Heart right ventricle (tissue), 16 donors: ENCODE measurements around the gene XRCC4. TPM values are rescaled to one million over a fixed set of nuclear protein-coding genes. Genes with fewer than 3 reads are reported as not detected.

ENCODE experiments used
- ATAC-seq, 8 donors: fragments of 200-7000 bp; cut with Tn5 transposase; one replicate each; pipeline ENCODE4 v1.9.1; 2020; ENCODE audit warnings: mild to moderate bottlenecking in 8 of 8, moderate library complexity in 8 of 8, moderate number of reproducible peaks in 1 of 8
- DNase-seq, 2 donors: peaks; one replicate each; pipeline ENCODE4 v3.0.0-alpha.2; 2020
- H3K27ac ChIP-seq, 10 donors: fragments of 200-600 bp; sonication (generic) in 2 of 10; one replicate each; pipeline versions ENCODE4 v1.5.0 to v1.8.0; 2020 to 2022; ENCODE audit warnings: mild to moderate bottlenecking in 3 of 10
- H3K27me3 ChIP-seq, 7 donors: fragments of 200-600 bp; one replicate each; pipeline ENCODE4 v1.8.0; 2021 to 2022; ENCODE audit warnings: mild to moderate bottlenecking in 2 of 7
- H3K36me3 ChIP-seq, 9 donors: fragments of 200-600 bp; sonication (generic) in 1 of 9; one replicate each; pipeline versions ENCODE4 v1.5.0 to v1.8.0; 2020 to 2022; ENCODE audit warnings: mild to moderate bottlenecking in 2 of 9
- H3K4me1 ChIP-seq, 9 donors: fragments of 200-600 bp; sonication (generic) in 1 of 9; one replicate each; pipeline versions ENCODE4 v1.5.0 to v1.8.0; 2020 to 2022; ENCODE audit warnings: mild to moderate bottlenecking in 4 of 9
- H3K4me3 ChIP-seq, 10 donors: fragments of 200-600 bp; sonication (generic) in 2 of 10; one replicate each; pipeline versions ENCODE4 v1.5.0 to v1.8.0; 2020 to 2022; ENCODE audit warnings: mild to moderate bottlenecking in 7 of 10, moderate library complexity in 2 of 10
- H3K9me3 ChIP-seq, 11 donors: fragments of 200-600 bp in 10 of 11; sonication (generic) in 2 of 11; one replicate each; pipeline versions ENCODE4 v1.5.0 to v1.8.0; 2013 to 2022; ENCODE audit warnings: mild to moderate bottlenecking in 2 of 11, control low read depth in 1 of 11, moderate library complexity in 1 of 11
- CTCF ChIP-seq, 9 donors: fragments of 200-600 bp; sonication (generic) in 2 of 9; IDR thresholded peaks; one replicate each; pipeline versions ENCODE4 v1.5.0 to v1.8.0; 2021 to 2022; ENCODE audit warnings: antibody characterized with exemption in 9 of 9, mild to moderate bottlenecking in 5 of 9, moderate library complexity in 1 of 9
- WGBS, 2 donors: extraction: QIAGEN DNeasy Blood & Tissue Kit; methylation state at CpG; one replicate each; pipeline ENCODE4 v1.1.7; 2013; ENCODE audit warnings: inconsistent platforms in 1 of 2; 5-methylcytosine and 5-hydroxymethylcytosine counted together
- intact Hi-C, 10 donors: fragments of 100-400 bp; cut with DNase I; formaldehyde crosslinking; loops; one replicate each; pipeline versions ENCODE4 v1.11.1 to v1.14.2; 2022
- polyA plus RNA-seq, 2 donors: library from polyadenylated mRNA; stranded (reverse); fragments of 200-250 nt; gene quantifications; one replicate each; pipeline ENCODE4 v1.2.3, GENCODE V29; 2013
- total RNA-seq, 10 donors: library from RNA; stranded (reverse); fragmentation: NEBNext Ultra II Directional in 3 of 10; extraction: Animal tissue kit (Norgen Biotek cat#: 25700) in 3 of 10; gene quantifications; one replicate each; pipeline versions ENCODE4 v1.2.1 to v1.2.4, GENCODE V29; 2021 to 2023
- donor health status: Arrhythmogenic right ventricular cardiomyopathy.
- donor health status: ischemic (EF 13 %, LVEDD 7.1; RV severe dilation, severe dysfunction).
- donor health status: healthy with polysubstance abuse.
- donor health status: DM: no; HTN: yes; CAD: no.
- donor health status: DM: no; HTN: no; CAD: no.
- donor health status: ischemic (EF 25% LVEDD 6.9; RV normal size, moderate dysfunction).
- donor health status: ischemic (EF 25% LVEDD 5.7; RV mildly dilated, moderate dysfunction).
- donor health status: healthy.
- donor health status: DM: yes; HTN: yes; CAD: no.
- donor health status: Ischemic cardiomyopathy.
- donor health status: ischemic (EF 35%, LVEDD 5.7; RV mildly dilated, moderate dysfunction).
- donor health status: nonischemic (EF 11% LVEDD 7.7; RV severe dilation, severe dysfunction).
- donor health status: DM: yes; HTN: yes; CAD: no.
- donor health status: PGD.
- donor health status: ischemic (EF 29% LVEDD 5.4; RV normal size, mild dysfunction).
- donor health status: nonischemic (EF 23%, LVEDD 6.1; RV moderate dilation, normal function).

XRCC4 gene
- total and polyA plus RNA-seq, 12 donors: 3.6 to 14.4 (median 6.8) TPM

GRCh38 chr5:83396662-83397061 is 319.3 kb downstream of the XRCC4 start:
- H3K4me1 ChIP-seq: peaks cover 0 to 13% (median 0%) of the 10 kb centered on the region in 9 donors
- intact Hi-C loops: no loop called here
- 57 to 79% methylated on average over 1 of the region's 1 CpG for WGBS, 2 donors

GRCh38 chr5:83397658-83398057 is 320.3 kb downstream of the XRCC4 start:
- ATAC-seq (no peak), DNase-seq (no peak)
- Histone ChIP-seq H3K9me3 (no peaks in the 10 kb centered on the region), H3K4me3 (no peak overlapping the region), H3K27ac (no peak overlapping the region), H3K4me1 (peaks cover 0 to 14% (median 0%) of the 10 kb centered on the region in 9 donors), H3K27me3 (no peaks in the 10 kb centered on the region), H3K36me3 (no peaks in the 10 kb centered on the region)
- WGBS, 2 donors: 23 to 39% methylated on average over 1 of the region's 1 CpG
- intact Hi-C loops: no loop called here
- no peak for TF ChIP-seq CTCF (IDR thresholded peaks at IDR 0.05)

More at GRCh38 chr5:83396662-83397061, 319.3 kb downstream of the XRCC4 start:
- Histone ChIP-seq H3K27me3 (no peaks in the 10 kb centered on the region), H3K9me3 (no peaks in the 10 kb centered on the region), H3K4me3 (no peak overlapping the region), H3K27ac (no peak overlapping the region), H3K36me3 (no peaks in the 10 kb centered on the region)
- no peak for TF ChIP-seq CTCF (IDR thresholded peaks at IDR 0.05)
- ATAC-seq: no peak
- DNase-seq: no peak

- H3K27ac ChIP-seq: no peak overlapping the region
- intact Hi-C loops: loop anchor here in 2 of 10 donors (5.0 to 10.0 kb wide), 2 partner anchors 123 to 305 kb away; no protein-coding TSS in a partner anchor
Observed at GRCh38 chr5:83400241-83400640, 322.9 kb downstream of the XRCC4 start.

GRCh38 chr5:83400701-83401100 is 323.4 kb downstream of the XRCC4 start:
- Histone ChIP-seq H3K4me3 (no peak overlapping the region), H3K4me1 (peaks cover 0 to 14% (median 7%) of the 10 kb centered on the region in 9 donors), H3K36me3 (no peaks in the 10 kb centered on the region), H3K27me3 (no peaks in the 10 kb centered on the region), H3K27ac (peak overlapping the region in 1 of 10 donors; percentile 23), H3K9me3 (no peaks in the 10 kb centered on the region)
- WGBS, 2 donors: 90 to 96% methylated on average over 3 of the region's 3 CpGs
- ATAC-seq: no peak
- no peak for TF ChIP-seq CTCF (IDR thresholded peaks at IDR 0.05)
- DNase-seq: no peak
- intact Hi-C loops: loop anchor here in 2 of 10 donors (5.0 to 10.0 kb wide), 2 partner anchors 123 to 306 kb away; no protein-coding TSS in a partner anchor

More at GRCh38 chr5:83400241-83400640, 322.9 kb downstream of the XRCC4 start:
- WGBS, 2 donors: 87 to 91% methylated on average over 4 of the region's 4 CpGs
- H3K27me3 ChIP-seq: no peaks in the 10 kb centered on the region
- H3K4me1 ChIP-seq: peaks cover 0 to 14% (median 7%) of the 10 kb centered on the region in 9 donors
- H3K9me3 ChIP-seq: no peaks in the 10 kb centered on the region
- no peak for TF ChIP-seq CTCF (IDR thresholded peaks at IDR 0.05)
- no peak for DNase-seq
- no peak overlapping the region for H3K4me3 ChIP-seq
- no peaks in the 10 kb centered on the region for H3K36me3 ChIP-seq
- no peak for ATAC-seq
